Loucy (cell line): ENCODE results near the gene GAS2.

Source experiments
- H2AFZ ChIP-seq: fragments of 200-600 bp; sonication (generic); 2 replicates; pipeline ENCODE4 v1.6.0; 2016; ENCODE audit warnings: antibody characterized with exemption, mild to moderate bottlenecking, low read length, moderate library complexity
- H3F3A ChIP-seq: fragments of 200-600 bp; 2 replicates; pipeline ENCODE4 v1.6.0; 2016; ENCODE audit warnings: antibody characterized with exemption, low read depth, mild to moderate bottlenecking
- H3K27me3 ChIP-seq: fragments of 200-600 bp; sonication (generic); 2 replicates; pipeline ENCODE4 v1.6.1; 2014; ENCODE audit warnings: low read length, mild to moderate bottlenecking; ENCODE audit not compliant: insufficient read depth, poor library complexity, severe bottlenecking
- H3K36me3 ChIP-seq: fragments of 200-600 bp; sonication (generic); 2 replicates; pipeline ENCODE4 v1.6.1; 2016; ENCODE audit warnings: low read length; ENCODE audit not compliant: insufficient read depth
- H3K4me1 ChIP-seq: fragments of 200-600 bp; sonication (generic); 2 replicates; pipeline ENCODE4 v1.5.1; 2014; ENCODE audit warnings: low read length, mild to moderate bottlenecking; ENCODE audit not compliant: insufficient read depth, poor library complexity, severe bottlenecking
- H3K4me2 ChIP-seq: fragments of 200-600 bp; sonication (generic); 2 replicates; pipeline ENCODE4 v1.6.0; 2014; ENCODE audit warnings: antibody characterized with exemption, low read length, low read depth, mild to moderate bottlenecking; ENCODE audit not compliant: poor library complexity, severe bottlenecking
- H3K4me3 ChIP-seq: fragments of 200-600 bp; sonication (generic); 2 replicates; pipeline ENCODE4 v1.5.1; 2014; ENCODE audit warnings: low read length, mild to moderate bottlenecking, mixed read lengths; ENCODE audit not compliant: poor library complexity, severe bottlenecking
- H3K79me2 ChIP-seq: fragments of 200-600 bp; sonication (generic); 2 replicates; pipeline ENCODE4 v1.6.1; 2014; ENCODE audit warnings: low read length; ENCODE audit not compliant: insufficient read depth
- H3K9ac ChIP-seq: fragments of 200-600 bp; sonication (generic); 2 replicates; pipeline ENCODE4 v1.6.0; 2014; ENCODE audit warnings: mild to moderate bottlenecking, low read depth, low read length, moderate library complexity; ENCODE audit not compliant: poor library complexity, severe bottlenecking
- H3K9me2 ChIP-seq: fragments of 200-600 bp; sonication (generic); replicated peaks from 2 replicates; pipeline ENCODE4 v1.6.1; 2016; ENCODE audit warnings: low read depth, low read length, mixed read lengths
- H3K9me3 ChIP-seq: fragments of 200-600 bp; sonication (generic); 2 replicates; pipeline ENCODE4 v1.6.1; 2014; ENCODE audit warnings: mild to moderate bottlenecking, antibody characterized with exemption, low read length, low read depth; ENCODE audit not compliant: insufficient read depth
- H4K20me1 ChIP-seq: fragments of 200-600 bp; sonication (generic); 2 replicates; pipeline ENCODE4 v1.6.0; 2014; ENCODE audit warnings: antibody characterized with exemption, low read length, mild to moderate bottlenecking; ENCODE audit not compliant: insufficient read depth, poor library complexity, severe bottlenecking
- EZH2phosphoT487 ChIP-seq: fragments of 200-600 bp; IDR thresholded peaks from 2 replicates; pipeline ENCODE4 v1.6.1; 2018; ENCODE audit warnings: antibody characterized with exemption, mild to moderate bottlenecking, moderate library complexity, borderline replicate concordance
- TF ChIP-seq, protein P1 (sequence below): fragments of 200-600 bp; sonication (generic); conservative IDR thresholded peaks from 2 replicates; pipeline ENCODE4 v1.5.1; 2014; ENCODE audit warnings: mild to moderate bottlenecking, antibody characterized with exemption, low read length

GAS2 gene

DNA sequence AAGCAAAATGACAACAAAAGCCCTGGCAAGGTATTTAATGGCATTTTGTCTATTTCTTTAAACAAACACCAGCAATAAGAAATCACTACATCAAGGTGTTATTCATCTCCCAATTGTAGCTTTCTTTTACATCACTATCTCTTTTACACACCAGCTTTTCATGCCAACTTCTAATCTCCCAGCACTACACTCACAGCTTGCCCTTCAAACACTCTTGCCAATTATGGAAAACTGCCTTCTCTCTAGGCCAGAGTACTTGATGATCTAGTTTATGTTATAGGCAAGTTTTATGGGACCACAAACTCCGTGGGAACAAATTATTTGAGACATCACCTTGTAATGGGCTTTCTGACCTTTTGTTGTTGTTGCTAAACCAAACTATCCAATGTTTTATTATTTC lies 101.9 kb downstream of the GAS2 start:
- Histone ChIP-seq H3K4me3 (no peak overlapping the region), H3K27me3 (no peaks in the 10 kb centered on the region), H2AFZ (no peak overlapping the region), H4K20me1 (no peaks in the 10 kb centered on the region), H3F3A (no peaks in the 10 kb centered on the region), H3K9ac (no peak overlapping the region), H3K36me3 (no peaks in the 10 kb centered on the region), H3K9me2 (no peaks in the 10 kb centered on the region), H3K9me3 (no peaks in the 10 kb centered on the region), H3K79me2 (no peaks in the 10 kb centered on the region), H3K4me1 (no peaks in the 10 kb centered on the region), H3K4me2 (no peak overlapping the region)
- TF ChIP-seq EZH2phosphoT487, result no peak
- TF ChIP-seq, protein P1, sequence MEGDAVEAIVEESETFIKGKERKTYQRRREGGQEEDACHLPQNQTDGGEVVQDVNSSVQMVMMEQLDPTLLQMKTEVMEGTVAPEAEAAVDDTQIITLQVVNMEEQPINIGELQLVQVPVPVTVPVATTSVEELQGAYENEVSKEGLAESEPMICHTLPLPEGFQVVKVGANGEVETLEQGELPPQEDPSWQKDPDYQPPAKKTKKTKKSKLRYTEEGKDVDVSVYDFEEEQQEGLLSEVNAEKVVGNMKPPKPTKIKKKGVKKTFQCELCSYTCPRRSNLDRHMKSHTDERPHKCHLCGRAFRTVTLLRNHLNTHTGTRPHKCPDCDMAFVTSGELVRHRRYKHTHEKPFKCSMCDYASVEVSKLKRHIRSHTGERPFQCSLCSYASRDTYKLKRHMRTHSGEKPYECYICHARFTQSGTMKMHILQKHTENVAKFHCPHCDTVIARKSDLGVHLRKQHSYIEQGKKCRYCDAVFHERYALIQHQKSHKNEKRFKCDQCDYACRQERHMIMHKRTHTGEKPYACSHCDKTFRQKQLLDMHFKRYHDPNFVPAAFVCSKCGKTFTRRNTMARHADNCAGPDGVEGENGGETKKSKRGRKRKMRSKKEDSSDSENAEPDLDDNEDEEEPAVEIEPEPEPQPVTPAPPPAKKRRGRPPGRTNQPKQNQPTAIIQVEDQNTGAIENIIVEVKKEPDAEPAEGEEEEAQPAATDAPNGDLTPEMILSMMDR, result no peak

DNA sequence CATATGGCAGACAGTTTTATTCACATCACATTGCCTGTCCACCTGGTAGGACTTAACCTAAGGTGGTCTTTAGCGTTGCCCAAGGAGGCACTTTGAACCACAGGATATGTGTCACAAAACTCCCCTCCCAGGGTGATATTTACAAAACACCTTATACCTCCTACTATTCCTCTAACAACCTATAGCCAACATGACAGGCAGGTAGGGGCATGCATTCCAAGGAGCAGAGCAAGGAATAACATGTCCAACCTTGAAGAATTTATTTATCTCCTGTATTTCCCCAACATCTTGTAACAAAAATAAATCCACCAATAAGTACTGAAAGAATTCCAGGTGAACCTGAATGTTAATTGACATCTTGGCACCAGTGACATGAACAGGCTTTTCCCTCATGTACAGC lies 102.7 kb downstream of the GAS2 start:
- TF ChIP-seq, protein P1, result no peak
- TF ChIP-seq EZH2phosphoT487, result no peak
- Histone ChIP-seq H3K4me1 (no peaks in the 10 kb centered on the region), H2AFZ (no peak overlapping the region), H3K9ac (no peak overlapping the region), H3K9me3 (no peaks in the 10 kb centered on the region), H3K9me2 (no peaks in the 10 kb centered on the region), H3F3A (no peaks in the 10 kb centered on the region), H3K4me3 (no peak overlapping the region), H4K20me1 (no peaks in the 10 kb centered on the region), H3K79me2 (no peaks in the 10 kb centered on the region), H3K4me2 (no peak overlapping the region), H3K36me3 (no peaks in the 10 kb centered on the region), H3K27me3 (no peaks in the 10 kb centered on the region)

GRCh38 chr11:22774716-22775115 lies 108.3 kb downstream of the GAS2 start:
- Histone ChIP-seq H3K4me2 (no peak overlapping the region), H2AFZ (no peak overlapping the region), H3K9me2 (no peaks in the 10 kb centered on the region)

More at GRCh38 chr11:22774716-22775115, 108.3 kb downstream of the GAS2 start:
- Histone ChIP-seq H3K36me3 (no peaks in the 10 kb centered on the region), H3K4me1 (no peaks in the 10 kb centered on the region), H3K9me3 (no peaks in the 10 kb centered on the region), H3K9ac (no peak overlapping the region), H4K20me1 (no peaks in the 10 kb centered on the region), H3K4me3 (no peak overlapping the region), H3K79me2 (no peaks in the 10 kb centered on the region), H3F3A (no peaks in the 10 kb centered on the region), H3K27me3 (no peaks in the 10 kb centered on the region)
- TF ChIP-seq, protein P1, result no peak
- no peak for TF ChIP-seq EZH2phosphoT487
